H7 (cell line): ENCODE results near the gene PRPSAP1. TPM values are rescaled to one million over a fixed set of nuclear protein-coding genes. Genes with fewer than 3 reads are reported as not detected.

Source experiments
- DNase-seq: peaks from one replicate; pipeline ENCODE4 v3.0.0; 2012
- H3K27me3 ChIP-seq: 2 replicates; pipeline ENCODE4 v1.6.0; 2011; ENCODE audit warnings: mild to moderate bottlenecking, low read length; ENCODE audit not compliant: control insufficient read depth, insufficient read depth
- H3K36me3 ChIP-seq: replicated peaks from 2 replicates; pipeline ENCODE4 v1.5.1; 2011; ENCODE audit warnings: low read length; ENCODE audit not compliant: control insufficient read depth, insufficient read depth
- H3K4me3 ChIP-seq: 2 replicates; pipeline ENCODE4 v1.5.1; 2011; ENCODE audit warnings: low read depth, mild to moderate bottlenecking, control low read depth, low read length, moderate library complexity; ENCODE audit not compliant: insufficient read depth
- total RNA-seq: library from RNA; depleted of rRNA; stranded (reverse); fragments of >200 nt; shearing (Covaris generic); gene quantifications from 2 replicates; pipeline ENCODE4 v1.2.3, GENCODE V29; 2014

PRPSAP1 gene
- total RNA-seq, 1 experiment from 2014 or later = 51.9 TPM

DNA sequence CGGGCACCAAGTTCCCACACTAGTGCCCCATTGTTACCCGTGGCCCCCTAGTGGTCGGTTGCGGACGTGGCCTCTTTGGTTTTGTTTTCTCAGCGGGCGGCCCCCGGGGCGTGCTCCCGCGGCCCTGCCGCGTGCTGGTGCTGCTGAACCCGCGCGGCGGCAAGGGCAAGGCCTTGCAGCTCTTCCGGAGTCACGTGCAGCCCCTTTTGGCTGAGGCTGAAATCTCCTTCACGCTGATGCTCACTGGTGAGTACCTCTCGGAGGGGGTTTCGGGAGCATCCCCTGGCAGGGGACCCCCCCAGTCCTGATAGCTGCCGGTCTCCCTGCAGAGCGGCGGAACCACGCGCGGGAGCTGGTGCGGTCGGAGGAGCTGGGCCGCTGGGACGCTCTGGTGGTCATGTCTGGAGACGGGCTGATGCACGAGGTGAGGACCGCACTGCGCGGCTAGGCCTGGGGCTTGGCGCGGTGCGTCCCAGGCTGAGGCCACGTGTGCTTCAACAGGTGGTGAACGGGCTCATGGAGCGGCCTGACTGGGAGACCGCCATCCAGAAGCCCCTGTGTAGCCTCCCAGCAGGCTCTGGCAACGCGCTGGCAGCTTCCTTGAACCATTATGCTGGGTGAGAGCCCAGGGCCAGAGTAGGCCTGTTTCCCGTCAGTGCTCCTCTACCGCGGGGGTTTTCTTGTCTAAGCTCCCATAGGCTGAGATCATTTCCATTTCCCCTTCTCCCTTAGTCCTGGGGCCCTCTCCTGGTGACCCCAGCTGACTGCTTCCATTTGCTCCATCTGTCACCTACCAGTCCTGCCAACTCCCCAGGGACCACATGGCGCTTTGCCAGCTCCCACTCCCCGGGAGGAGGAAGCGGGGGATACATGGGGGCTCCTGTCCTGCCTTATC is 32.4 kb upstream of the PRPSAP1 start:
- Histone ChIP-seq H3K36me3 (peaks cover 4% of the 10 kb centered on the region), H3K4me3 (no peak overlapping the region), H3K27me3 (peaks cover 40% of the 10 kb centered on the region)
- DNase-seq = peak; percentile 97

DNA sequence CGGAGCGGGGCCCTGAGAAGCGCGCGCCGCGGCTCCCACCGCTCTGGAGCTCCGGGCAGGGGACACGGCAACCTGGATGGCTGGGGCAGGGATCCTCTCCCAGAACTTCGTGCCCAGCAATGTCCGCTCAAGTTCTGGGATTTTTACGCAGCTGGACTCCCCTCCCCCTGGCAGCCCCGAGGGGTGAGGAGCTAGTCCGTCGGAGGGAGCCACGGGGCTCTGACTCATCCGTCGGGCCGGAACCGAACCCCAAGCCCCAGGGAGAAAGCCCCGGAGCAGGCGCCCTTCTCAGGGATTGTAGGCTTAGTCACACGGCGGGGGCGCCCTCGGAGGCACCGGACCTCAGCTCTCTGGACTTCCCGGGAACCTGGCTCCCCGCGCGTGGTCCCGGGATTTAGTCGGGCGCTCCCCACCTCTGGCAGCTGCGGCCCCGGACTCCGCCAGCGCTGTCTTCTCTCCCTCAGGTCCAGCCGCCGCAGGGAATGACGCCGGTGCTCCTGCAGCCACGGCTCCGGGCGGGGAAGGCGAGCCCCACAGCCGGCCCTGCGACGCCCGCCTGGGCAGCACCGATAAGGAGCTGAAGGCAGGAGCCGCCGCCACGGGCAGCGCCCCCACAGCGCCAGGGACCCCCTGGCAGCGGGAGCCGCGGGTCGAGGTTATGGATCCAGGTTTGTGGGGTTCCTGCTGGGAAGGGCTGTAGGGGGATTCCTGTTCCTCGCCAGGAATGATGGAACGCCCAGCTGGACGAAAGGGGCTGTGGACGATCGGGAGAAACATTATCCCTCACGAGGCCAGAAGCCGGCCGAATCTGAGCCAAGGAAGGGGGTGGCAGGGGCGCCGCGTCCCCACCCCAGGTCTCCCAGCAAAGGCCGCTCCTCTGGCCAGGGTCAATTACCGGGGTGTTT is 31.5 kb upstream of the PRPSAP1 start:
- peak overlapping the region; percentile 63 for H3K4me3 ChIP-seq
- H3K36me3 ChIP-seq = no peaks in the 10 kb centered on the region; the same call in 1 of the 2 replicates
- peak; percentile 84 for DNase-seq
- H3K27me3 ChIP-seq = peaks cover 40% of the 10 kb centered on the region

DNA sequence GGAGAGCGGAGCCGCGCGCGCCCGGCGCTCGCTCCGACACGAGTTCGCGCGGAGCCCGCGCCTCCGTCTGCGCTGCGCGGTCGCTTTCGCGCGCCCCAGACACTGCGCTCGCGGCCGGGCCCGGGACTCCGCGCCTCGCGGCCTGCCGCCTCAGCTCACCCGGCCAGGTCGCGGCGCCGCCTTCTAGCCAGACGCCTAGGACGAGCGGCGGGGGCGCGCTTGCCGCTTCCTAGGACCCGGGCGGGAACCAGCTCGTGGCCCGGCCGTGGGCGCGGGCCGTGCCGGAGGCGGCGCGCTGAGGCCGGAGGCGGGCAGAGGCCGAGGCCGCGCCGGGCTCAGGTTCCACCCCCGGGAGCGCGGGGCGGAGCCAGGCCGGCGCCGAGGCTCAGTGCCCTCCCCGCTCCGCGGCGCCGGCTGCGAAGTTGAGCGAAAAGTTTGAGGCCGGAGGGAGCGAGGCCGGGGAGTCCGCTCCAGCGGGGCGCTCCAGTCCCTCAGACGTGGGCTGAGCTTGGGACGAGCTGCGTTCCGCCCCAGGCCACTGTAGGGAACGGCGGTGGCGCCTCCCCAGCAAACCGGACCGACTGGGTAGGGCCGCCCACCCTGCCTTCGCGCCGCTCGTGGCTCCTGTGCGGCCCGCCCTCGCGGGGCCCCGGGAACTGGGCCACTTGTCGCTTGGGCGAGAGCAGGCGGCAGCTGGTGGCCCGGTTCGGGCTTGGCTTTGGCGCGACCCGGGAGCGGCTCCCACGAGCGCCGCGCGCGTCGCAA is 30.7 kb upstream of the PRPSAP1 start, which contains the start of gene SPHK1:
TSS of gene SPHK1 (plus strand) at position 388 of the 765 bp plus-strand sequence. CDS start 1,036 bp downstream, outside the sequence.
- peak; percentile 96 for DNase-seq
- Histone ChIP-seq H3K4me3 (peak within 1 kb of the TSS; percentile 63), H3K36me3 (no peaks in the 10 kb centered on the region; the same call in 1 of the 2 replicates), H3K27me3 (peaks cover 40% of the 10 kb centered on the region)

DNA sequence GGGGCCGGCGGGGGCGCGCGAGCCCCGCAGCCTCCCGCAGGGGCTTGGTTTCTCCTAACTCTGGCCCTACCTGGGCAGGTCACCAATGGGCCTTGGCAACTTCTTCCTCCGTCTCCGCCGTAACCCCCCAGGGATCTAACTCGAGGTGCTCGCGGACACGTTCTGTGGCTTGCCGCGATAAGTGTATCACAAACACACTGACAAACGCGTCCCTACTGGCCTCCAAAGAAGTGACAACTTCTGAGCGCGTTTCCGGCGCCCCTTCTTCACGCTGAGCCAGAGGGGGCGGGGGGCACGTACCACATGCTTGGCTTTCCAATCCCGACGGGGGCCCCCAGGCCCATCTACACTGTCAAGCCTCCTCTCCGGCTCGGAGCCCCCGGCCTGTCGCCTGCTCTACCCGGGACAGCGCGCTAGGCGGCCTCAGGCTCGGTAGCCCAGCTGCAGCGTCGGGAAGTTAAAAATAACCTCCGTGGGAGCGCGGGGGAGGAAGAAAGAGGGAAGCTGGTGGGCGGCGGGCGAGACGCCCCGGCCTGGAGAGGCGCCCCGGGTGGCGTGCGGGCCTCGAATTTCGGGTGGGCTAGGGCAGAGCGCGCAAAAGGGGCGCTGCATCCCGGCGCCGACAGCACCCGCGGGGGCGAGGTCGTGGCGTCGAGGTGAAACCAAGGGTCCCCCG is 30.0 kb upstream of the PRPSAP1 start:
- H3K27me3 ChIP-seq = peaks cover 40% of the 10 kb centered on the region
- peak; percentile 91 for DNase-seq
- peak overlapping the region; percentile 63 for H3K4me3 ChIP-seq
- no peaks in the 10 kb centered on the region; the same call in 1 of the 2 replicates for H3K36me3 ChIP-seq

DNA sequence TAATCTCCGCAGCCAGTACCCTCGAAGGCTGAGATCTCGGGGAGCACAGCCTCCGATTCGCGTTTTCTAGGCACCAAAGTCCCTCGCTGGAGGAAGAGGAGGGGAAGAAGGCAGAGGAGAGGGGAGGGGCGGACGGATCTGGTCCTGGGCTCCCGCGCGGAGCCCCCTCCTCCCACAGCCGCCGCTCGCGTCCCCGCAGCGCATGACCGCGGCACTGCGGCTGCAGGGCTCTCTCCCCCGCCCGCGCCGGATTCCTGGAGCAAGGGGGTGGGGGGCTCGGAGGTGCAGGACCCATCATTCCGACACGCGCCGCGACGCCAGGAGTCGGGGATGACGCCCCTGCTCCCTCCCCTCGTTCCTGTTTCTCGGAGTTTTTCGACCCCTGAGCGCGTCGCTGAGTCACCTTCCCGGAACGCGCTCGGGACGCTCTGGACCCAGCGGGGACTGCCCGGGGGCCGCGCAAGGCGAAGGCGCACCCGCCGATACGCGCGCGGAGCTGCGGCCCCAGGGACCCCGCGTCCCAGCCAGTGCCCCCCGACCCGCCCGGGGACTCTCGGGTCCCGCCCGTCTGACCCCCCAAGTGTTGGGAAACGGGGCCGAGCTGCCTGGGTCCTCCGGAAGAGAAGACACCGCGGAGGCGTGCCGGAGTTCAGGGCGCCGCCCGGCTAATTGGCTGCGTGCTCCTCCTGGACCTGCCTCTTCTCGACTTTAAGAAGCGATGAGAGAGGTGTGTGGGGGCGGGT is 29.3 kb upstream of the PRPSAP1 start:
- peak; percentile 94 for DNase-seq
- Histone ChIP-seq H3K4me3 (peak overlapping the region; percentile 63), H3K27me3 (peaks cover 40% of the 10 kb centered on the region), H3K36me3 (no peaks in the 10 kb centered on the region)

DNA sequence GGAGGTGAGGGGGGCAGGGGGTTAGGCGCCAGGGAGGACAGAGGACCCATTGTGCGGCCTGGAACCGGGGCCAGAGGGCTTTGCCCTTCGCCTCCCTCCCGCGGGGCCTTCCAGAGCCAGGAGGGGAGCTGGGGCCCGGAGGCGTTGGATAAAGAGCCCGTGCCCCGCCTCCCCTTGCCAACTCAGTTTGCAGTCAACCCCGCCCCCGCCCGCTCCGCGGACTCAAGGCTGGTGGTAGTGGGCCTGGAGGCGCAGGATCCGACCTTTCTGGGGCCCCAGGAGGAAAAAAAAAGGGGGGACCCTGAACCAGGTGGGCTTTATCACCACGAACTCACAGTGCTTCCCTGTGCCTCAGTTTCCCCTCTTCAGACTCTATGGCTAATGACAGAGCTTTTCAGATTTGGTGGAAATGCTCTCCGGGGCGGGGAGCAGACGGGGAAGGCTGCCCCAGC is 28.7 kb upstream of the PRPSAP1 start:
- Histone ChIP-seq H3K4me3 (peak overlapping the region; percentile 63), H3K36me3 (no peaks in the 10 kb centered on the region), H3K27me3 (peaks cover 40% of the 10 kb centered on the region)
- DNase-seq = peak; percentile 93

DNA sequence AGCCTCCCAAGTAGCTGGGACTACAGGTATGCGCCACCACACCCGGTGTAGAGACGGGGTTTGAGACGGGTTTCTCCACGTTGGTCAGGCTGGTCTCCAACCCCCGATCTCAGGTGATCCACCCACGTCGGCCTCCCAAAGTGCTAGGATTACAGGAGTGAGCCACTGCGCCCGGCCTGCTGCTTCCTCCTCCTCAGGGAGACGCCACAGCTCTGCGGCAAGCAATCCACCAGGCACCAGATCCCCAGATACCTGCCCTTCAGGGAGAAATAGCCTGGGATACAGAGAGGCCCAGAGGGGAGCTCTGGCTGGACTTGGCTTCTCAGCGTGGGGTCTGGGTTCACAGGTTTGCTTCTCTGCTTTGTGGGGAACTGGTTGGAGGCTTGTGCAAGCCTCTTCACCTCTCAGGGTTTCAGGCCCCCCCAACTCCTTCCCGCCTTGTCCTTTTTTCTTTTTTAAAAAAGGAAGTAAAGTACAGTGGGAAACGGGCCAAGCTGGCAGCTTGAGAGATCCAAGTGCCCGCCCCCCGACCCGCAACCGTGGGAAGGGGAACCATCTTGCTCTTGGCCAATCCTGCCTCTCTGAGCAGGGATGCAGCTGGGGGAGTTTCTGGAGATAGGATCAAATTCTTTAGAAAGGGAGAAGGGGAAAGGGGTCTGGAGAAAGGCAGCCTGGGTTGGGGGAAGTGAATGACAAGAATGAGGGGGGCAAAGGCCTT is 28.1 kb upstream of the PRPSAP1 start:
- peak overlapping the region; percentile 63 for H3K4me3 ChIP-seq
- peaks cover 40% of the 10 kb centered on the region for H3K27me3 ChIP-seq
- no peaks in the 10 kb centered on the region for H3K36me3 ChIP-seq
- DNase-seq = peak; percentile 64

DNA sequence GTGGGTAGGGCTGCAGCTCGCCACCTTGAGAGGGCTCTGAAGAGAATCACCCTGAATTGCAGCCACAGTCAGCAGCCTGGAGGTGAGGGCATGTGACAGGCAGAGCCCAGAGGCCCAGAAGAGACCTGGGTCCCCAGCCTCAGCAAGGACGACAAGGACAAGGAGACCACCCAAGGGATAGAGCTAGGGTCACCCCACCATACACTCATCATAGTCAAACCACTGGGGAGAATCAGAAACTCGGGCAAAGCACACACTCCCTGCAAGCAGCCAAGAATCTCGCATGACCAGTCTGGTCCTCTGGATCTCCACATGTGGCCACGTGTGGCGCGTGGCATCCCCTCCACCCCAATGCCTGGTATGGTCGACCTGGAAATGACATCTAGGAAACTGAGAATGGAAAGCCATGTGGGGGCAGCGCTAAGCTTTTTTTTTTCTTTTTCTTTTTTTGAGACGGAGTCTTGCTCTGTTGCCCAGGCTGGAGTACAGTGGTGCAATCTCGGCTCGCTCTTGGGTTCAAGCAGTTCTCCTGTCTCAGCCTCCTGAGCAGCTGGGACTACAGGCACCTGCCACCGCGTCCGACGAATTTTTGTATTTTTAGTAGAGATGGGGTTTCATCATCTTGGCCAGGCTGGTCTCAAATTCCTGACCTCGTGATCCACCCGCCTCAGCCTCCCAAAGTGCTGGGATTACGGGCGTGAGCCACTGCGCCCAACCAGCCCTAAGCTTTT is 26.1 kb upstream of the PRPSAP1 start:
- Histone ChIP-seq H3K36me3 (no peaks in the 10 kb centered on the region), H3K27me3 (peaks cover 25% of the 10 kb centered on the region), H3K4me3 (no peak overlapping the region)
- peak; percentile 20 for DNase-seq

DNA sequence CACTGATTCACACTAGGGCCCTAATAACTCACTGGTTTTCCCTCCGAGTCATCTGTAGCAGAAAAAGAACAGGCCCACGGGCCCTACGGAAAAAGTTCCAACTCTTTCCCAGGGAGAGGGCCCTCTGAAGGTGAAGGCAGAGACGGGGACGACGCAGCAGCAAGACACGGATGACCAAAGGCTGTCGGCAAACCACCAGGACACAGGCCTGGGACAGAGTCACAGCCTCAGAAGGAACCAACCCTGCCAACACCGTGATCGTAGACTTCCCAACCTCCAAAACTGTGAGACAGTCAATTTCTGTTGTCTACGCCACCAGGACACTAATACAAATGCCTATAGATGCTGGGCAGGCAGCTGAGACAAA is 25.5 kb upstream of the PRPSAP1 start:
- DNase-seq = no peak
- Histone ChIP-seq H3K4me3 (no peak overlapping the region), H3K36me3 (no peaks in the 10 kb centered on the region), H3K27me3 (peaks cover 20% of the 10 kb centered on the region)

DNA sequence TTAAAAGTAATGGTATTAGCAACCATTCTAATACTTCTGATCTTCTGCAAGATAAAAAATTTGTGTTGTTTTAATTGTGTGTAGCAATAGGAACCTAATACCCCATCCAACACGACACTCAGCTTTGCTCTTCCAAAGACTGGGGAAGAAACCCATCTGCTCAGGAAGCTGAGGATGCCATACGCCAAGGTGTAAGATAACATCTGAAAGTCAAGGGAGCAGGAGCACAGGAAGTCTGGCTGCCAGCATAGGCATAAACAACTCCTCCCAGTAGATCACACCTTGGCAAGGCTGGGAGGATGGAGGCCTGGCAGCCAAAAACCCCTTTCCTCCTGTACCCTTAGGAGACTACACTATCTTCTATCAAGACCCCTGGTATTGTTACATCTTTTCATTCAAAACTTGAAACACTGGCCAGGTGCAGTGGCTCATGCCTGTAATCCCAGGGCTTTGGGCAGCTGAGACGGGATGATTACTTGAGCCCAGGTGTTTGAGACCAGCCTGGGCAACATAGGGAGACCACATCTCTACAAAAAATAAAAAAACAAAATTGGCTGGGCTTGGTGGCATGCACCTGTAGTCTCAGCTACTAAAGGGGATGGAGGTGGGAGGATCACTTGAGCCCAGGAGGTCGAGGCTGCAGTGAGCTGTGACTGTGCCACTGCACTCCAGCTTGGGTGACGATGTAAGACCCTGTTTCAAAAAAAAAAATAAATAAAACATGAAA is 25.0 kb upstream of the PRPSAP1 start:
- peaks cover 15% of the 10 kb centered on the region for H3K27me3 ChIP-seq
- DNase-seq = peak; percentile 15

DNA sequence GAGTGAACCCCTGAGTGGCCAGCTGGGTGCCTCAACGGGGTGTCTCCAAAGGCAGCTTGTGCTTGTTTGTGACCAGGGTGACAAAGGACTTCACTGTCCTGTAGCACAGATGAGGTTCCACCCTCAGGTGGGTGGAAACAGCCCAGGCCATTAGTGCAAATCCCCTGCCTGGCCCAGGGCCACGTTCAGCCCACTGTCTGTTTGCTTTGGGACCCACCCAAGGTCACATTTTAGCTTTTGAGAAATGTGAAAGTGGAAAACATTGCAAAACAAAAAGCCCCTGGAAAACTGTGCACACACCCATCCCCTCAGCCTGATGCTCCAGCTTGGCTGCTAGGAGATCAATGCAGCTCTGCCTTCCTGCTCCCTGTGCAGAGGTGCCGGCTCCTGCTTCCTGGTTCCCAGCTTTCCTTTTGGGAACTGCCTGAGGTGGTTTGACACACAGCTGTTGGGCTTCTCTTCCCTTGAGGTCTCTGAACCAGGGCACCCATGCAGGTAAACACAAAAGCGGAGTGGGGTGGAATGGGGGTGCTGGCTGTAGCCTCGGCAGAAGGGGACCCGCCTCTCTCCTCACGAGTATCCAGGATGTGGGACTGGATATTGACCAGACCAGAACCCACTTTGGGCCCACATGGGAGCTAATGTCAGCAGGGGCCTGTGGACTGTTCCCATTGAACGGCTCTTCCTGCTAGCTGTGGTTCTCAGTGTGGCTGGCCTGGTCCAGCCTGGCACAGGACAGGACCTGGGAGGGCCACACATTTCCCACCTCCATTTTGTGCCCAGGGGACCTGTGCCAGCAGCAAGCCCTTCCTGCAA is 22.8 kb upstream of the PRPSAP1 start:
- H3K4me3 ChIP-seq = no peak overlapping the region
- no peaks in the 10 kb centered on the region for H3K27me3 ChIP-seq
- no peaks in the 10 kb centered on the region for H3K36me3 ChIP-seq
- DNase-seq = no peak

More for the DNA sequence above, 25.0 kb upstream of the PRPSAP1 start:
- Histone ChIP-seq H3K36me3 (no peaks in the 10 kb centered on the region), H3K4me3 (no peak overlapping the region)
